Trophoblast cell (in vitro differentiated cells and primary cell): ENCODE measurements around the gene CORO7. TPM values are rescaled to one million over a fixed set of nuclear protein-coding genes. Genes with fewer than 3 reads are reported as not detected.

Experiments used
- DNase-seq, 2 donors: peaks; one replicate each; pipeline ENCODE4 v3.0.0-alpha.2; 2016
- H2AFZ ChIP-seq: 2 replicates; pipeline ENCODE4 v1.6.1; 2013; ENCODE audit warnings: low read length, moderate library complexity, mild to moderate bottlenecking; ENCODE audit not compliant: insufficient read depth, poor library complexity
- H2AK5ac ChIP-seq: 2 replicates; pipeline ENCODE4 v1.6.1; 2013; ENCODE audit warnings: mild to moderate bottlenecking, low read length
- H2BK120ac ChIP-seq: 2 replicates; pipeline ENCODE4 v1.6.1; 2013; ENCODE audit warnings: low read length, mild to moderate bottlenecking, moderate library complexity; ENCODE audit not compliant: insufficient read depth, poor library complexity
- H2BK12ac ChIP-seq: 2 replicates; pipeline ENCODE4 v1.6.1; 2013; ENCODE audit warnings: mild to moderate bottlenecking, low read length, moderate library complexity
- H2BK5ac ChIP-seq: 2 replicates; pipeline ENCODE4 v1.6.1; 2013; ENCODE audit warnings: low read length, low read depth, moderate library complexity, mild to moderate bottlenecking; ENCODE audit not compliant: poor library complexity
- H3K14ac ChIP-seq: 2 replicates; pipeline ENCODE4 v1.6.1; 2013; ENCODE audit warnings: mild to moderate bottlenecking, low read length
- H3K18ac ChIP-seq: 2 replicates; pipeline ENCODE4 v1.6.1; 2013; ENCODE audit warnings: mild to moderate bottlenecking, low read length
- H3K23ac ChIP-seq: 2 replicates; pipeline ENCODE4 v1.6.1; 2013; ENCODE audit warnings: low read length
- H3K27ac ChIP-seq: 2 replicates; pipeline ENCODE4 v1.5.1; 2013; ENCODE audit warnings: low read depth, mild to moderate bottlenecking, inconsistent platforms, low read length, moderate library complexity
- H3K27me3 ChIP-seq: 2 replicates; pipeline ENCODE4 v1.6.1; 2013; ENCODE audit warnings: inconsistent platforms, mild to moderate bottlenecking, low read length, moderate library complexity; ENCODE audit not compliant: insufficient read depth
- H3K36me3 ChIP-seq, 2 experiments: 1 replicate in 1 of 2; 2 replicates in 1 of 2; pipeline ENCODE4 v1.6.1; 2013; ENCODE audit warnings: low read length in 2 of 2, mild to moderate bottlenecking in 2 of 2, moderate library complexity in 1 of 2; ENCODE audit not compliant: insufficient read depth in 2 of 2, control insufficient read depth in 1 of 2
- H3K4ac ChIP-seq: 2 replicates; pipeline ENCODE4 v1.6.1; 2013; ENCODE audit warnings: low read depth, mild to moderate bottlenecking, low read length, moderate library complexity
- H3K4me1 ChIP-seq, 2 experiments: 1 replicate in 1 of 2; 2 replicates in 1 of 2; pipeline ENCODE4 v1.6.1; 2013; ENCODE audit warnings: low read length in 2 of 2, mild to moderate bottlenecking in 2 of 2, moderate library complexity in 1 of 2; ENCODE audit not compliant: insufficient read depth in 2 of 2, control insufficient read depth in 1 of 2
- H3K4me2 ChIP-seq: 2 replicates; pipeline ENCODE4 v1.6.1; 2013; ENCODE audit warnings: inconsistent platforms, mild to moderate bottlenecking, low read length, moderate library complexity
- H3K4me3 ChIP-seq: 2 replicates; pipeline ENCODE4 v1.5.1; 2013; ENCODE audit warnings: mild to moderate bottlenecking, low read depth, low read length, inconsistent platforms
- H3K79me1 ChIP-seq: one replicate; pipeline ENCODE4 v1.6.1; 2013; ENCODE audit warnings: low read length
- H3K79me2 ChIP-seq: 2 replicates; pipeline ENCODE4 v1.6.1; 2013; ENCODE audit warnings: low read length, mild to moderate bottlenecking; ENCODE audit not compliant: control insufficient read depth, insufficient read depth, poor library complexity
- H3K9ac ChIP-seq: 2 replicates; pipeline ENCODE4 v1.6.1; 2013; ENCODE audit warnings: mild to moderate bottlenecking, low read length
- H3K9me3 ChIP-seq: 2 replicates; pipeline ENCODE4 v1.6.1; 2013; ENCODE audit warnings: low read depth, mild to moderate bottlenecking, control low read depth, inconsistent platforms, low read length; ENCODE audit not compliant: insufficient read depth
- H4K12ac ChIP-seq: 2 replicates; pipeline ENCODE4 v1.6.1; 2013; ENCODE audit warnings: low read depth, mild to moderate bottlenecking, low read length, moderate library complexity
- H4K8ac ChIP-seq: 2 replicates; pipeline ENCODE4 v1.6.1; 2013; ENCODE audit warnings: low read depth, mild to moderate bottlenecking, low read length, moderate library complexity
- H4K91ac ChIP-seq: one replicate; pipeline ENCODE4 v1.6.1; 2013; ENCODE audit warnings: low read depth, mild to moderate bottlenecking, low read length, moderate library complexity
- WGBS: extraction: QIAGEN DNeasy Blood & Tissue Kit; methylation state at CpG from one replicate; pipeline ENCODE4 v1.1.7; 2013; ENCODE audit warnings: missing lambda C conversion rate; ENCODE audit not compliant: insufficient read length, insufficient coverage; ENCODE audit errors: extremely low coverage; 5-methylcytosine and 5-hydroxymethylcytosine counted together
- polyA plus RNA-seq: library from polyadenylated mRNA; stranded (reverse); fragments of 200-250 nt; gene quantifications from 2 replicates; pipeline ENCODE4 v1.2.3, GENCODE V29; 2013

Gene CORO7
- 18.8 and 18.9 TPM in 2 replicates for polyA plus RNA-seq

DNA sequence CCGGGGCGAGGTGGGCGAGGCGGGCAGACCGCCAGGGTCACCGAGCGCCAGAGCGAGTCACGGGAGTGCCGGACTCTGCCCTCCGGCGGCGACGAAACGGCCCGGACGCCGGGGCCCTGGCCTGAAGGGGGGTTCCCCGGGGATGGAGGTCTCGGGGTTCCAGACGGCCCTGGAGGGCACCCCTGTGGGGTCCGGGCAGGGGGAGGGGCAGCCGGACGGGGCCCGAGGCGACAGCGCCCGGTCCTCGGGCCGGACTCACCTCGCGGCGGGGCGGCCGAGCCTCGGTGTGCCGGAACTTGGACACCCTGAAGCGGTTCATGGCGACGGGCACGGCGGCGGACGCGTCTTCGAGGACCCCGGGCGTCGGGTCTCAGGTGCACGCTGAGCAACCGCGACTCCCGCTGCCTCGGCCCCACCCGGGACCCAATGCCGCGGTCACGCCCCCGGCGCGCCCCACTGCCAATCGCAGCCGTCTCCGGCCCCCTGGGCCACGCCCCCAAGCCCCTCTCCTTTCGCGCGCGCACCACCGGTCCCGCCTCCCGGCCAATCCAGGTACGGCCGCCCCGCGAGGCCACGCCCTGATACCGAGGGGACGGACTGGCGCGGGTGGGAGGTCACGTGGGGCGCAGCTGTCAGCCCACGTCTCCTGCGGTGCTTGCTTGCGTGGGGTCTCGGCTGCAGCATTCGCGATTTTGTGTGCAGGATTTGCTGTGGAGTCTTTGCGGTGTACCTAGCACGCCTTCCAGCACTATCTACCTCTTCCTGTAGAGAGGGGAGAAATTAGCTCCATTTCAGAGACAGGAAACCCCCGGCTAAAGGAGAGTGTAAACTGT is at the start of gene CORO7:
Gene CORO7 (minus strand): TSS at position 397 of the 833 bp plus-strand sequence. CDS start 78 bp downstream, at position 319.
- Histone ChIP-seq H4K8ac (peak within 1 kb of the TSS; percentile 63), H2BK120ac (peak within 1 kb of the TSS; percentile 8), H3K27me3 (no peaks in the 10 kb centered on the region), H3K4ac (no peak within 1 kb of the TSS), H3K79me1 (peaks cover 4% of the 10 kb centered on the region), H3K9ac (peak within 1 kb of the TSS; percentile 80), H4K12ac (peak within 1 kb of the TSS; percentile 6), H2BK5ac (peak within 1 kb of the TSS; percentile 4), H2AK5ac (no peak within 1 kb of the TSS), H3K4me2 (peak within 1 kb of the TSS; percentile 84), H3K4me1 (peaks cover 0 to 3% of the 10 kb centered on the region in 2 experiments), H3K14ac (peak within 1 kb of the TSS; percentile 6), H3K36me3 (peaks cover 9 to 10% of the 10 kb centered on the region in 2 experiments), H3K23ac (no peak within 1 kb of the TSS), H2BK12ac (no peak within 1 kb of the TSS), H3K18ac (peak within 1 kb of the TSS; percentile 35), H3K27ac (no peak within 1 kb of the TSS), H4K91ac (peak within 1 kb of the TSS; percentile 29), H3K79me2 (peaks cover 4% of the 10 kb centered on the region), H2AFZ (peak within 1 kb of the TSS; percentile 66), H3K9me3 (no peaks in the 10 kb centered on the region), H3K4me3 (peak within 1 kb of the TSS; percentile 92)
- no CpG with 5 or more reads among the region's 92 CpGs for WGBS
- peak; percentile 89 to 94 for DNase-seq

DNA sequence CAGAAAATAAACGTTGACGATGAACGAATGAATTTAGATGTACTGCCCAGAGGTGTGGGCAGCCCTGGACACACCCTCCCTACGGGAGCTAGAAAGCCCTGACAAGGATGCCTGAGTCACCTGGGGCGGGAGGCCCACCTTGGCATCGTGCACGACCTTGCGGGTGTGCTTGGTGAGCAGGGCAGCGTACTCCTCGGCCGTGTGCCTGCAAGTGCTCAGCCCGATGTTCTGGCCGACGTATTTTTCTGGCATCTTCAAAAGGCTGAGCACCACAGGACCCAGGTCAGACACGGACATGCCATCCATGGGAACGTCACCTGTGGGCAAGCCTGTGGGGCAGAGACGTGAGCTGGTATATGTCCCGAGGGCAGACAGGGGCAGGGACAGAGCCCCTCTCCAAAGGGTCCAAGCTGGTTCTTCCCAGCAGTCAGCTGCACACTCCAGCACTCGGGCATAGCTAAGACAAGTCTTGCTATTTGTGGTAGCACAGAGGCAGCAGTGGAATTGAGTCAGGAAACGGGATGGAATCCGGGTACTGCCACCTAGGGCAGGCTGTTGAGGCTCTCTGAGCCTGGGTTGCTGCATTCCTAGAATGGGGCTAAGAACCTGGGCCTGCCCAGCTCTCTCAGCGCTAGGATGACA is 47.2 kb upstream of the CORO7 start:
- WGBS = no CpG with 5 or more reads among the region's 22 CpGs
- Histone ChIP-seq H3K14ac (peak overlapping the region; percentile 11), H2AFZ (no peak overlapping the region), H3K18ac (peak overlapping the region; percentile 20), H3K9me3 (peaks cover 2% of the 10 kb centered on the region), H3K36me3 (peaks cover 52 to 57% of the 10 kb centered on the region in 2 experiments), H3K79me1 (peaks cover 4% of the 10 kb centered on the region), H4K91ac (peak overlapping the region; percentile 5), H2AK5ac (peak overlapping the region; percentile 52), H3K27ac (peak overlapping the region; percentile 80), H3K4me2 (peak overlapping the region; percentile 39), H3K4me1 (peaks cover 8 to 28% of the 10 kb centered on the region in 2 experiments), H3K4ac (no peak overlapping the region), H3K23ac (no peak overlapping the region), H4K8ac (no peak overlapping the region), H3K27me3 (no peaks in the 10 kb centered on the region), H3K79me2 (no peaks in the 10 kb centered on the region), H2BK120ac (peak overlapping the region; percentile 34), H2BK12ac (peak overlapping the region; percentile 30), H3K9ac (no peak overlapping the region), H4K12ac (no peak overlapping the region), H2BK5ac (peak overlapping the region; percentile 4), H3K4me3 (no peak overlapping the region)
- no peak for DNase-seq

DNA sequence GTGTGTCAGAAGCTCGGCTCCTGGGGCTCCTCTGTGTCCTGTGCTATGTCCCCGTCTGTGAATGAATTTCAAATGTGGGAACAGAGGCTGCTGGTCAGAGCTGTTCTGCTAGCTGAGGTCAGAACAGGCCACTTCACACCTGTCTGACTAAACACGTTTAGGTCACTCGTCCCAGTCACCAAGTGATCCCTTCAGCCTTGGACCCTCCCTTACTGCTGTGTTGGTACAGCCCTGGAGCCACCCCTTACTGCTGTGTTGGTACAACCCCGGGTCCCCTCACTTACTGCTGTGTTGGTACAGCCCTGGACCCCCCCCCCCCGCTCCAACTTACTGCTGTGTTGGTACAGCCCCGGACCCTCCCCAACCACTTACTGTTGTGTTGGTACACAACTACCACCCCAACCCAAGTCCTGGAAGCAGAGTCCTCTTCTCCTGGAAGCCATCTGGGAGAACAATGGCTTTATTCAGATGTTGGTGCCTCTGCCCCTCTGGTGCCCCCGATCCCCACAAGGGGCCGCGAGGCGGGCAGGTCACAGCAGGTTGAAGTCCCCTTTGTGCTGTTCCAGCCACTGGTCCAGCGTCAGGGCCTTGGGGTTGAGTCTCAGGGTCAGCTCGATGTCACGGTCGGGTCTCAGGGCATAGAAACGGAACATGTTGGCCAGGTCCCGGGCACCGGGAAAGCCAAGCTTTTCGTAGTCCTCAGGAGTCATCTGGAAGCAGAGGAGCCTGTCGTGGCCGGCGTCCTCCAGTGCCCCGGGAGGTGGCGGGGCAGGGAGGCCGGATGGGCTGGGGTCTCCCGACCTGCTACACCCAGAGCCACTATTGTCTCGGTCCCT is 45.1 kb upstream of the CORO7 start:
- Histone ChIP-seq H3K9me3 (peaks cover 2% of the 10 kb centered on the region), H3K23ac (no peak overlapping the region), H4K12ac (peak overlapping the region; percentile 2), H3K4me1 (peaks cover 8 to 25% of the 10 kb centered on the region in 2 experiments), H3K79me1 (peaks cover 4% of the 10 kb centered on the region), H4K8ac (no peak overlapping the region), H3K4ac (no peak overlapping the region), H3K4me3 (no peak overlapping the region), H2BK5ac (no peak overlapping the region), H4K91ac (no peak overlapping the region), H3K18ac (peak overlapping the region; percentile 9), H3K36me3 (peaks cover 44% of the 10 kb centered on the region in 2 experiments), H2BK120ac (no peak overlapping the region), H2BK12ac (no peak overlapping the region), H3K27me3 (no peaks in the 10 kb centered on the region), H2AK5ac (no peak overlapping the region), H3K4me2 (no peak overlapping the region), H3K9ac (no peak overlapping the region), H2AFZ (no peak overlapping the region), H3K27ac (no peak overlapping the region), H3K79me2 (no peaks in the 10 kb centered on the region), H3K14ac (no peak overlapping the region)
- DNase-seq = no peak
- WGBS = no CpG with 5 or more reads among the region's 27 CpGs

DNA sequence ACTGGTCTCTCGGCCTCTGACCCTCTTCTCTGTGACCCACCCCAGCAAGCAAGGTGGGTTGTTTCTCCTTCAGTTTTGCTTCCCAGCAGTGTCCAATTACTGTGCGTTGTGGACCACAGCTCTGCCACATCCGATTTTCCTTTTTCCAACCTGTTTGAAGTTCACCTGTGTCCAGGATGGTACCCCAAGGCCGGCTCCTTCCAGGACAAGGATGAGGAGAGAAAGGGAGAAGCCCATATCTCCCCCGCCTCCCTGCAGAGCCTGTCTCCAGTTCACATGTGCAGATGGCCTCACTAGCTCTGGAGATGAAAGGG is 44.5 kb upstream of the CORO7 start:
- Histone ChIP-seq H3K9ac (no peak overlapping the region), H2AFZ (no peak overlapping the region), H3K79me1 (peaks cover 4% of the 10 kb centered on the region), H2AK5ac (no peak overlapping the region), H2BK5ac (no peak overlapping the region), H3K4me1 (peaks cover 8 to 23% of the 10 kb centered on the region in 2 experiments), H3K4me3 (no peak overlapping the region), H2BK120ac (no peak overlapping the region), H3K79me2 (no peaks in the 10 kb centered on the region), H2BK12ac (no peak overlapping the region), H3K23ac (no peak overlapping the region), H3K4ac (no peak overlapping the region), H3K18ac (no peak overlapping the region), H4K12ac (no peak overlapping the region), H3K4me2 (no peak overlapping the region), H3K27me3 (no peaks in the 10 kb centered on the region), H4K91ac (no peak overlapping the region), H3K27ac (no peak overlapping the region), H3K36me3 (peaks cover 42 to 44% of the 10 kb centered on the region in 2 experiments), H4K8ac (no peak overlapping the region), H3K14ac (no peak overlapping the region), H3K9me3 (peaks cover 2% of the 10 kb centered on the region)
- no CpG with 5 or more reads among the region's 5 CpGs for WGBS
- no peak for DNase-seq
